Measurements from ENCODE around the gene ZFAND2A.

DNA sequence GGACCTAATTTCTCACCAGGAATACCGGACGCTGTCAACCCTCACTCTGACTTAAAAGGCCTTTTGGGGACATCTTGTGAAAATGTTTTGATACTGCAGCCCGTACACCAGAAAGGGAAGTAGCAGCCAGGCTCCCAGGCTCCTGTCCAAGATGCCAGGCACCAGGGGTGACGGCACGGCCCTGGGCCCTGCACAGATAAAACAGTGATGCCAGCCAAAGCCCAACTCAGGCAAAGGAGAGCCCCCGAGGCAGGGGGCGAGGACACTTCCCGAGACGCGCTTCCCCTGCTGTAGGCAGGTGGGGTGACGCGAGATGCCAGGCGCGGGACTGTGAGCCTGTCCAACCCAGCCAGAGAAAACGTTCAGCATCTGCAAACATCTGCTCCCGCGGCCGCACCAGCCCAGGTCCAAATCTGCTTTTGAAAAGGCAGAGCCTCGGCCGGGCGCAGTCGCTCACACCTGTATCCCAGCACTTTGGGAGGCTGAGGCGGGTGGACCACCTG is 15.7 kb downstream of the ZFAND2A start:
- TF ChIP-seq ARNTL (CRISPR knock-in tag; IDR thresholded peaks at IDR 0.05; ENCODE audit: borderline replicate concordance, low read depth) (no peak), ZFP30 (CRISPR knock-in tag; IDR thresholded peaks at IDR 0.05) (no peak), PPARA (CRISPR knock-in tag; IDR thresholded peaks at IDR 0.05; ENCODE audit: borderline replicate concordance) (no peak), BACH2 (CRISPR knock-in tag; IDR thresholded peaks at IDR 0.05; ENCODE audit: borderline replicate concordance) (no peak), RARB (CRISPR knock-in tag; IDR thresholded peaks at IDR 0.05) (no peak), ZFP3 (CRISPR knock-in tag; IDR thresholded peaks at IDR 0.05) (no peak), GLIS3 (CRISPR knock-in tag; IDR thresholded peaks at IDR 0.05) (no peak), ISL1 (CRISPR knock-in tag; IDR thresholded peaks at IDR 0.05) (no peak), TCF4 (CRISPR knock-in tag; IDR thresholded peaks at IDR 0.05; ENCODE audit: borderline replicate concordance) (peak; percentile 35; the same call in 1 of the 2 replicates), SNAI2 (CRISPR knock-in tag; IDR thresholded peaks at IDR 0.05) (no peak)
- TF ChIP-seq, protein P1, sequence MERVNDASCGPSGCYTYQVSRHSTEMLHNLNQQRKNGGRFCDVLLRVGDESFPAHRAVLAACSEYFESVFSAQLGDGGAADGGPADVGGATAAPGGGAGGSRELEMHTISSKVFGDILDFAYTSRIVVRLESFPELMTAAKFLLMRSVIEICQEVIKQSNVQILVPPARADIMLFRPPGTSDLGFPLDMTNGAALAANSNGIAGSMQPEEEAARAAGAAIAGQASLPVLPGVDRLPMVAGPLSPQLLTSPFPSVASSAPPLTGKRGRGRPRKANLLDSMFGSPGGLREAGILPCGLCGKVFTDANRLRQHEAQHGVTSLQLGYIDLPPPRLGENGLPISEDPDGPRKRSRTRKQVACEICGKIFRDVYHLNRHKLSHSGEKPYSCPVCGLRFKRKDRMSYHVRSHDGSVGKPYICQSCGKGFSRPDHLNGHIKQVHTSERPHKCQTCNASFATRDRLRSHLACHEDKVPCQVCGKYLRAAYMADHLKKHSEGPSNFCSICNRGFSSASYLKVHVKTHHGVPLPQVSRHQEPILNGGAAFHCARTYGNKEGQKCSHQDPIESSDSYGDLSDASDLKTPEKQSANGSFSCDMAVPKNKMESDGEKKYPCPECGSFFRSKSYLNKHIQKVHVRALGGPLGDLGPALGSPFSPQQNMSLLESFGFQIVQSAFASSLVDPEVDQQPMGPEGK (CRISPR knock-in tag; IDR thresholded peaks at IDR 0.05; ENCODE audit: borderline replicate concordance), result no peak
- TF ChIP-seq, protein P2, sequence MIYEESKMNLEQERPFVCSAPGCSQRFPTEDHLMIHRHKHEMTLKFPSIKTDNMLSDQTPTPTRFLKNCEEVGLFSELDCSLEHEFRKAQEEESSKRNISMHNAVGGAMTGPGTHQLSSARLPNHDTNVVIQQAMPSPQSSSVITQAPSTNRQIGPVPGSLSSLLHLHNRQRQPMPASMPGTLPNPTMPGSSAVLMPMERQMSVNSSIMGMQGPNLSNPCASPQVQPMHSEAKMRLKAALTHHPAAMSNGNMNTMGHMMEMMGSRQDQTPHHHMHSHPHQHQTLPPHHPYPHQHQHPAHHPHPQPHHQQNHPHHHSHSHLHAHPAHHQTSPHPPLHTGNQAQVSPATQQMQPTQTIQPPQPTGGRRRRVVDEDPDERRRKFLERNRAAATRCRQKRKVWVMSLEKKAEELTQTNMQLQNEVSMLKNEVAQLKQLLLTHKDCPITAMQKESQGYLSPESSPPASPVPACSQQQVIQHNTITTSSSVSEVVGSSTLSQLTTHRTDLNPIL (CRISPR knock-in tag; IDR thresholded peaks at IDR 0.05; ENCODE audit: low read depth), result no peak
- TF ChIP-seq, protein P3, sequence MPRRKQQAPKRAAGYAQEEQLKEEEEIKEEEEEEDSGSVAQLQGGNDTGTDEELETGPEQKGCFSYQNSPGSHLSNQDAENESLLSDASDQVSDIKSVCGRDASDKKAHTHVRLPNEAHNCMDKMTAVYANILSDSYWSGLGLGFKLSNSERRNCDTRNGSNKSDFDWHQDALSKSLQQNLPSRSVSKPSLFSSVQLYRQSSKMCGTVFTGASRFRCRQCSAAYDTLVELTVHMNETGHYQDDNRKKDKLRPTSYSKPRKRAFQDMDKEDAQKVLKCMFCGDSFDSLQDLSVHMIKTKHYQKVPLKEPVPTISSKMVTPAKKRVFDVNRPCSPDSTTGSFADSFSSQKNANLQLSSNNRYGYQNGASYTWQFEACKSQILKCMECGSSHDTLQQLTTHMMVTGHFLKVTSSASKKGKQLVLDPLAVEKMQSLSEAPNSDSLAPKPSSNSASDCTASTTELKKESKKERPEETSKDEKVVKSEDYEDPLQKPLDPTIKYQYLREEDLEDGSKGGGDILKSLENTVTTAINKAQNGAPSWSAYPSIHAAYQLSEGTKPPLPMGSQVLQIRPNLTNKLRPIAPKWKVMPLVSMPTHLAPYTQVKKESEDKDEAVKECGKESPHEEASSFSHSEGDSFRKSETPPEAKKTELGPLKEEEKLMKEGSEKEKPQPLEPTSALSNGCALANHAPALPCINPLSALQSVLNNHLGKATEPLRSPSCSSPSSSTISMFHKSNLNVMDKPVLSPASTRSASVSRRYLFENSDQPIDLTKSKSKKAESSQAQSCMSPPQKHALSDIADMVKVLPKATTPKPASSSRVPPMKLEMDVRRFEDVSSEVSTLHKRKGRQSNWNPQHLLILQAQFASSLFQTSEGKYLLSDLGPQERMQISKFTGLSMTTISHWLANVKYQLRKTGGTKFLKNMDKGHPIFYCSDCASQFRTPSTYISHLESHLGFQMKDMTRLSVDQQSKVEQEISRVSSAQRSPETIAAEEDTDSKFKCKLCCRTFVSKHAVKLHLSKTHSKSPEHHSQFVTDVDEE (CRISPR knock-in tag; IDR thresholded peaks at IDR 0.05), result 0 out of 2 replicates have a peak, but pooled peaks have one; percentile 20
